GM08714 (cell line): ENCODE results near the gene PTAR1.
"Not testable (repeated sequence)": the region's sequence is repeated elsewhere in the genome, so short reads cannot be mapped to it uniquely, and the experiment has no call there.

Experiments
- H3K4me3 ChIP-seq: fragments of 200-500 bp; sonication (Bioruptor generic); 2 replicates; pipeline ENCODE4 v1.5.1; 2014; ENCODE audit warnings: mild to moderate bottlenecking, low read length, inconsistent platforms
- ZNF274 ChIP-seq: IDR thresholded peaks from 2 replicates; pipeline ENCODE4 v1.6.1; 2012; ENCODE audit warnings: mild to moderate bottlenecking, low read depth, low read length

PTAR1 gene

GRCh38 chr9:69759421-69760277 is at the start of gene PTAR1:
Gene PTAR1 (minus strand): TSS chr9:69760011. CDS start chr9:69759938, 73 bp downstream.
- no peak for TF ChIP-seq ZNF274

GRCh38 chr9:69809304-69809863 is 49.6 kb upstream of the PTAR1 start:
- H3K4me3 ChIP-seq: no peak overlapping the region
- TF ChIP-seq ZNF274: no peak

More at GRCh38 chr9:69759421-69760277, at the start of gene PTAR1:
- peak within 1 kb of the TSS; percentile 76 for H3K4me3 ChIP-seq

GRCh38 chr9:69806627-69807026 is 46.8 kb upstream of the PTAR1 start:
- H3K4me3 ChIP-seq: no peak overlapping the region
- TF ChIP-seq ZNF274: no peak

- H3K4me3 ChIP-seq: no peak overlapping the region
- TF ChIP-seq ZNF274: no peak
Observed at GRCh38 chr9:69805962-69806515, 46.2 kb upstream of the PTAR1 start.

GRCh38 chr9:69801989-69802388 is 42.2 kb upstream of the PTAR1 start:
- H3K4me3 ChIP-seq: no peak overlapping the region
- no peak for TF ChIP-seq ZNF274

GRCh38 chr9:69800027-69800426 is 40.2 kb upstream of the PTAR1 start:
- not testable (repeated sequence) for H3K4me3 ChIP-seq

- not testable (repeated sequence) for H3K4me3 ChIP-seq
Observed at GRCh38 chr9:69799521-69799920, 39.7 kb upstream of the PTAR1 start.

GRCh38 chr9:69798744-69799143 is 38.9 kb upstream of the PTAR1 start:
- no peak for TF ChIP-seq ZNF274
- H3K4me3 ChIP-seq: no peak overlapping the region

GRCh38 chr9:69797675-69798074 is 37.9 kb upstream of the PTAR1 start:
- no peak overlapping the region for H3K4me3 ChIP-seq

GRCh38 chr9:69794356-69794755 is 34.5 kb upstream of the PTAR1 start:
- TF ChIP-seq ZNF274: no peak
- no peak overlapping the region for H3K4me3 ChIP-seq

More at GRCh38 chr9:69797675-69798074, 37.9 kb upstream of the PTAR1 start:
- no peak for TF ChIP-seq ZNF274

GRCh38 chr9:69785757-69786156 is 25.9 kb upstream of the PTAR1 start:
- TF ChIP-seq ZNF274: no peak
- no peak overlapping the region for H3K4me3 ChIP-seq

- no peak for TF ChIP-seq ZNF274
- H3K4me3 ChIP-seq: no peak overlapping the region
Observed at GRCh38 chr9:69773258-69773657, 13.4 kb upstream of the PTAR1 start.

- no peak for TF ChIP-seq ZNF274
- no peak overlapping the region for H3K4me3 ChIP-seq
Observed at GRCh38 chr9:69771775-69772418, 12.1 kb upstream of the PTAR1 start.

GRCh38 chr9:69768716-69769115 is 8.9 kb upstream of the PTAR1 start:
- TF ChIP-seq ZNF274: no peak
- H3K4me3 ChIP-seq: no peak overlapping the region

- TF ChIP-seq ZNF274: no peak
- H3K4me3 ChIP-seq: no peak overlapping the region
Observed at GRCh38 chr9:69768101-69768500, 8.3 kb upstream of the PTAR1 start.

GRCh38 chr9:69763862-69764261 is 4.1 kb upstream of the PTAR1 start:
- H3K4me3 ChIP-seq: not testable (repeated sequence)
